GM12801 (cell line): ENCODE results near the gene PTH2R.

Experiments used
- CTCF ChIP-seq: IDR thresholded peaks from one replicate; pipeline ENCODE4 v1.5.1; 2011; ENCODE audit warnings: control low read depth; ENCODE audit not compliant: insufficient read length; ENCODE audit errors: extremely low read depth

The PTH2R gene

GRCh38 chr2:208529796-208530195 is 123.2 kb downstream of the PTH2R start:
- no peak for TF ChIP-seq CTCF

GRCh38 chr2:208531361-208531760 is 124.8 kb downstream of the PTH2R start:
- no peak for TF ChIP-seq CTCF

GRCh38 chr2:208541461-208541988 is 134.9 kb downstream of the PTH2R start:
- no peak for TF ChIP-seq CTCF

- no peak for TF ChIP-seq CTCF
These were observed 135.4 kb downstream of the PTH2R start for GRCh38 chr2:208541989-208542464.

- TF ChIP-seq CTCF = no peak
These were observed 136.0 kb downstream of the PTH2R start for GRCh38 chr2:208542465-208543041.
